Measurements from ENCODE around the gene STKLD1. TPM values are rescaled to one million over a fixed set of nuclear protein-coding genes. Genes with fewer than 3 reads are reported as not detected.

Gene STKLD1
- total RNA-seq, 1 experiment from 2014 or later = 3.1 TPM

DNA sequence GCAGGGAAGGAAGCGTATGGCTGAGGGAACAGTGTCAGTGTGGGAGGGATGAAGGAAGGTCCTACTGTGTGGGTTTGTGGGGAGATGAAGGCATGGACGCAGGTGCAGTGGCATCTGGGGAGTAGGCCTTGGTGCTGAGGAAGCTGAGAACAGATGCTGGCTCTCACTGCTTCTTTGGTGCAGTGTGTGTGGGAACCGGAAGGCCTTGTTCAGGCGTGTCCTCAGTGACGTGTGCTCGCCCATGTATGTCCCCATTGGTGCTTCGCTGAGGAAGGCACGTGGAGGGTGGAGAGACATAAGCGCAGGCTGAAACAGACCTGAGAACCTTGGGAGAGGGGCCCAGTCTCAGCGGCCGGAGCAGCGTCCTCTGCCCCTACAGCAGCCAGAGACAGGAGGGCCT, 64.7 kb downstream of the STKLD1 start:
- Histone ChIP-seq H3K4me2 (no peak overlapping the region), H4K20me1 (ENCODE audit: insufficient read depth) (no peaks in the 10 kb centered on the region), H3K4me3 (no peak overlapping the region), H3K36me3 (ENCODE audit: low read depth) (no peaks in the 10 kb centered on the region), H3K9me2 (ENCODE audit: insufficient read depth) (no peaks in the 10 kb centered on the region), H3K79me2 (ENCODE audit: low read depth) (no peaks in the 10 kb centered on the region), H3K4me1 (replicated peaks; ENCODE audit: insufficient read depth) (no peaks in the 10 kb centered on the region), H3K9me3 (ENCODE audit: insufficient read depth, low read depth) (no peaks in the 10 kb centered on the region), H3K27me3 (ENCODE audit: insufficient read depth, low read depth) (peaks cover 51% of the 10 kb centered on the region; the same call in 1 of the 2 replicates), H3K27ac (no peak overlapping the region), H2AFZ (no peak overlapping the region), H3F3A (ENCODE audit: insufficient read depth, low read depth) (no peaks in the 10 kb centered on the region)
- TF ChIP-seq, protein P1, sequence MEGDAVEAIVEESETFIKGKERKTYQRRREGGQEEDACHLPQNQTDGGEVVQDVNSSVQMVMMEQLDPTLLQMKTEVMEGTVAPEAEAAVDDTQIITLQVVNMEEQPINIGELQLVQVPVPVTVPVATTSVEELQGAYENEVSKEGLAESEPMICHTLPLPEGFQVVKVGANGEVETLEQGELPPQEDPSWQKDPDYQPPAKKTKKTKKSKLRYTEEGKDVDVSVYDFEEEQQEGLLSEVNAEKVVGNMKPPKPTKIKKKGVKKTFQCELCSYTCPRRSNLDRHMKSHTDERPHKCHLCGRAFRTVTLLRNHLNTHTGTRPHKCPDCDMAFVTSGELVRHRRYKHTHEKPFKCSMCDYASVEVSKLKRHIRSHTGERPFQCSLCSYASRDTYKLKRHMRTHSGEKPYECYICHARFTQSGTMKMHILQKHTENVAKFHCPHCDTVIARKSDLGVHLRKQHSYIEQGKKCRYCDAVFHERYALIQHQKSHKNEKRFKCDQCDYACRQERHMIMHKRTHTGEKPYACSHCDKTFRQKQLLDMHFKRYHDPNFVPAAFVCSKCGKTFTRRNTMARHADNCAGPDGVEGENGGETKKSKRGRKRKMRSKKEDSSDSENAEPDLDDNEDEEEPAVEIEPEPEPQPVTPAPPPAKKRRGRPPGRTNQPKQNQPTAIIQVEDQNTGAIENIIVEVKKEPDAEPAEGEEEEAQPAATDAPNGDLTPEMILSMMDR (conservative IDR thresholded peaks at IDR 0.05) = no peak
- TF ChIP-seq EZH2 (IDR thresholded peaks at IDR 0.05; ENCODE audit: low read depth) = no peak
- intact Hi-C loops (cut with micrococcal nuclease; ENCODE audit: unreplicated experiment) = no loop called here
- ChIA-PET CTCF (no interaction called here), POLR2A (ENCODE audit: unreplicated experiment) (no interaction called here)
- DNase-seq = no peak
- no TSS peak for BruUV-seq (replicated peaks)

DNA sequence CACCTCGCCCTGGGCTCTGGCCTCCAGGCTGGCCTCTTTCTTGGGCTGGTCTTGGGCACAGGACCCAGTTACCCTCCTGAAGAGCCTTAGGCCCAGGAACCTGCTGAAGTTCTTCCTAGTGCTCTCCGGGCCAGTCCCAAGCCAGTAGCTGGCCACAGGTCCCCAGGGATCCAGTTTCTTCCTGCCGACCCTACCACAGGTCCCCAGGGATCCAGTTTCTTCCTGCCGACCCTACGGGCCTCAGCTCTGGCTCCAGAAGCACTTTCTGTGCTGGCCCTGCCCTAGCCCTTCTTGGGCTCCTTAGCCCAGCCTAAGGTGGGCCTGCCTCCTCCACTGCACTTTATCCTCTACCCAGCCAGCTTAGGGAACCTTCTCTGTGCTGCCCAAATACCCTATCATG, 65.4 kb downstream of the STKLD1 start:
- DNase-seq = no peak
- Histone ChIP-seq H3K4me3 (no peak overlapping the region), H3K27ac (no peak overlapping the region), H4K20me1 (ENCODE audit: insufficient read depth) (no peaks in the 10 kb centered on the region), H3K27me3 (ENCODE audit: insufficient read depth, low read depth) (peaks cover 58% of the 10 kb centered on the region; the same call in 1 of the 2 replicates), H3K4me2 (no peak overlapping the region), H3K36me3 (ENCODE audit: low read depth) (no peaks in the 10 kb centered on the region), H3K4me1 (replicated peaks; ENCODE audit: insufficient read depth) (no peaks in the 10 kb centered on the region), H3K79me2 (ENCODE audit: low read depth) (no peaks in the 10 kb centered on the region), H3F3A (ENCODE audit: insufficient read depth, low read depth) (no peaks in the 10 kb centered on the region), H3K9me3 (ENCODE audit: insufficient read depth, low read depth) (no peaks in the 10 kb centered on the region), H3K9me2 (ENCODE audit: insufficient read depth) (no peaks in the 10 kb centered on the region), H2AFZ (no peak overlapping the region)
- TF ChIP-seq EZH2 (IDR thresholded peaks at IDR 0.05; ENCODE audit: low read depth) = no peak
- TF ChIP-seq, protein P1 (conservative IDR thresholded peaks at IDR 0.05) = no peak
- POLR2A ChIA-PET (ENCODE audit: unreplicated experiment) = interaction anchor here (0.5 kb wide), 1 partner anchor 47 kb away, joined by 5 read pairs; no protein-coding TSS in a partner anchor
- no TSS peak for BruUV-seq (replicated peaks)
- CTCF ChIA-PET = interaction anchor here (0.5 kb wide), 1 partner anchor 256 kb away, joined by 4 read pairs; no protein-coding TSS in a partner anchor
- intact Hi-C loops (cut with micrococcal nuclease; ENCODE audit: unreplicated experiment) = no loop called here

DNA sequence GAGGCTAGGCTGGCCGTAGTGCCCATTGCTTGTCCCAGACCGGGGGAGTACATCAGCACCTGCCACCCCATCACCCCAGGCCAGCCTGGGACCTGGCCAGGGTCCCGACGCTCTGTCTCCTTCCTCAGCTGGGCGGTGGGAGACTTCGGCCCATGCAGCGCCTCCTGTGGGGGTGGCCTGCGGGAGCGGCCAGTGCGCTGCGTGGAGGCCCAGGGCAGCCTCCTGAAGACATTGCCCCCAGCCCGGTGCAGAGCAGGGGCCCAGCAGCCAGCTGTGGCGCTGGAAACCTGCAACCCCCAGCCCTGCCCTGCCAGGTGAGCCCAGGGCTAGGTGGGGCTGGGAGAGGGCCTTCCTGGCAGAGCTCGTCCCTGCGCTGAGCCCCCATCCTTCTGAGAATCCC, 67.1 kb downstream of the STKLD1 start:
- Histone ChIP-seq H3K4me2 (no peak overlapping the region), H3K27me3 (ENCODE audit: insufficient read depth, low read depth) (peaks cover 53% of the 10 kb centered on the region; the same call in 1 of the 2 replicates), H3K27ac (no peak overlapping the region), H3K4me1 (replicated peaks; ENCODE audit: insufficient read depth) (no peaks in the 10 kb centered on the region), H3K9me2 (ENCODE audit: insufficient read depth) (no peaks in the 10 kb centered on the region), H3F3A (ENCODE audit: insufficient read depth, low read depth) (no peaks in the 10 kb centered on the region), H3K79me2 (ENCODE audit: low read depth) (no peaks in the 10 kb centered on the region), H3K9me3 (ENCODE audit: insufficient read depth, low read depth) (no peaks in the 10 kb centered on the region), H3K4me3 (no peak overlapping the region), H3K36me3 (ENCODE audit: low read depth) (no peaks in the 10 kb centered on the region), H2AFZ (no peak overlapping the region), H4K20me1 (ENCODE audit: insufficient read depth) (no peaks in the 10 kb centered on the region)
- no TSS peak for BruUV-seq (replicated peaks)
- POLR2A ChIA-PET (ENCODE audit: unreplicated experiment) = no interaction called here
- intact Hi-C loops (cut with micrococcal nuclease; ENCODE audit: unreplicated experiment) = no loop called here
- DNase-seq = no peak
- CTCF ChIA-PET = no interaction called here
- TF ChIP-seq, protein P1 (conservative IDR thresholded peaks at IDR 0.05) = no peak
- TF ChIP-seq EZH2 (IDR thresholded peaks at IDR 0.05; ENCODE audit: low read depth) = no peak

Data from PC-9 (cell line).